HCT116 (cell line): ENCODE results near the gene LIPG. TPM values are rescaled to one million over a fixed set of nuclear protein-coding genes. Genes with fewer than 3 reads are reported as not detected.

Source experiments
- ATAC-seq: fragments of 200-7000 bp; cut with Tn5 transposase; 2 replicates; pipeline ENCODE4 v1.9.1; 2020; ENCODE audit warnings: mild to moderate bottlenecking, moderate library complexity
- BruUV-seq: library from RNA; stranded (reverse); fragments of 400-500 nt; replicated peaks from 2 replicates; lab custom pipeline; 2021; lab: Mats Ljungman, UMichigan
- CTCF ChIA-PET: fragments of 300-600 bp; sonication (Branson Sonifier 250); formaldehyde crosslinking; loops from one replicate; lab custom pipeline; 2021; ENCODE audit warnings: antibody characterized with exemption; lab: Charles Lee
- POLR2A ChIA-PET: fragments of 300-600, 350-600 bp; sonication (Branson Sonifier 250); formaldehyde crosslinking; loops from one replicate; lab custom pipeline; 2021; ENCODE audit warnings: antibody characterized with exemption; lab: Charles Lee
- RAD21 ChIA-PET, 2 experiments: fragments of 300-600 bp; sonication (Branson Sonifier 250); formaldehyde crosslinking; loops; one replicate each; lab custom pipeline; 2023; ENCODE audit warnings: low total read pairs in 2 of 2; ENCODE audit not compliant: uncharacterized antibody in 2 of 2, unreplicated experiment in 2 of 2, low non-redundant PET in 1 of 2; lab: Charles Lee
- DNase-seq: peaks from one replicate; pipeline ENCODE4 v3.0.0-alpha.2; 2010; ENCODE audit warnings: low read depth, low spot score
- H2AFZ ChIP-seq: fragments of 200-600 bp; shearing (Covaris generic), sonication (generic); 2 replicates; pipeline ENCODE4 v1.6.1; 2017; ENCODE audit warnings: low read depth, mixed run types, mixed read lengths, antibody characterized with exemption, low read length; ENCODE audit not compliant: poor library complexity, severe bottlenecking
- H3K27ac ChIP-seq: 2 replicates; pipeline ENCODE4 v1.5.1; 2012; ENCODE audit warnings: low read depth, low read length
- H3K27me3 ChIP-seq: fragments of 200-600 bp; sonication (generic); 2 replicates; pipeline ENCODE4 v1.6.1; 2016; ENCODE audit warnings: mixed run types, low read length, mixed read lengths; ENCODE audit not compliant: insufficient read depth
- H3K36me3 ChIP-seq, 2 experiments: fragments of 200-500 bp in 1 of 2; fragments of 200-600 bp in 1 of 2; sonication (Bioruptor generic) in 1 of 2; sonication (generic) in 1 of 2; 2 replicates each; pipeline versions ENCODE4 v1.5.1 to v1.6.1; 2014 to 2016; ENCODE audit warnings: low read length in 2 of 2, inconsistent platforms in 1 of 2, mixed read lengths in 1 of 2, mixed run types in 1 of 2; ENCODE audit not compliant: insufficient read depth in 2 of 2, control insufficient read depth in 1 of 2
- H3K4me1 ChIP-seq, 2 experiments: fragments of 200-600 bp in 1 of 2; sonication (generic) in 1 of 2; 2 replicates each; pipeline versions ENCODE4 v1.5.1 to v1.6.1; 2012 to 2017; ENCODE audit warnings: low read length in 2 of 2, inconsistent platforms in 1 of 2, mild to moderate bottlenecking in 1 of 2, mixed read lengths in 1 of 2, mixed run types in 1 of 2, moderate library complexity in 1 of 2; ENCODE audit not compliant: insufficient read depth in 2 of 2, control insufficient read depth in 1 of 2
- H3K4me2 ChIP-seq: fragments of 200-600 bp; sonication (generic); 2 replicates; pipeline ENCODE4 v1.6.1; 2017; ENCODE audit warnings: mixed run types, low read length, mixed read lengths
- H3K4me3 ChIP-seq, 2 experiments: fragments of 200-600 bp in 1 of 2; sonication (generic) in 1 of 2; replicated peaks in 1 of 2; 2 replicates each; pipeline ENCODE4 v1.5.1; 2011 to 2016; ENCODE audit warnings: low read length in 2 of 2, control low read depth in 1 of 2, low read depth in 1 of 2, mild to moderate bottlenecking in 1 of 2, mixed read lengths in 1 of 2, mixed run types in 1 of 2
- H3K79me2 ChIP-seq: fragments of 200-600 bp; sonication (generic); 2 replicates; pipeline ENCODE4 v1.6.1; 2017; ENCODE audit warnings: mild to moderate bottlenecking, mixed run types, low read length, moderate library complexity, mixed read lengths; ENCODE audit not compliant: insufficient read depth
- H3K9ac ChIP-seq: fragments of 200-600 bp; sonication (generic); 2 replicates; pipeline ENCODE4 v1.6.1; 2016; ENCODE audit warnings: low read length, mixed read lengths
- H3K9me2 ChIP-seq: fragments of 200-600 bp; sonication (generic), shearing (Covaris generic); 2 replicates; pipeline ENCODE4 v1.6.1; 2017; ENCODE audit warnings: mixed run types, mild to moderate bottlenecking, moderate library complexity; ENCODE audit not compliant: insufficient read depth
- H3K9me3 ChIP-seq, 2 experiments: fragments of 200-500 bp in 1 of 2; fragments of 200-600 bp in 1 of 2; sonication (Bioruptor generic) in 1 of 2; sonication (generic) in 1 of 2; 2 replicates each; pipeline ENCODE4 v1.6.1; 2014 to 2017; ENCODE audit warnings: low read length in 2 of 2, mixed read lengths in 2 of 2, inconsistent platforms in 1 of 2, low read depth in 1 of 2, mild to moderate bottlenecking in 1 of 2, mixed run types in 1 of 2, moderate library complexity in 1 of 2; ENCODE audit not compliant: control insufficient read depth in 1 of 2, insufficient read depth in 1 of 2
- H4K20me1 ChIP-seq: fragments of 200-600 bp; sonication (generic), shearing (Covaris generic); 2 replicates; pipeline ENCODE4 v1.6.1; 2017; ENCODE audit warnings: mixed run types, mild to moderate bottlenecking, moderate library complexity; ENCODE audit not compliant: insufficient read depth
- CTCF ChIP-seq, 3 experiments: fragments of 200-600 bp in 1 of 3; sonication (generic) in 1 of 3; IDR thresholded peaks in 2 of 3; conservative IDR thresholded peaks in 1 of 3; 2 replicates each; pipeline ENCODE4 v1.5.1; 2012 to 2017; ENCODE audit warnings: low read depth in 2 of 3, low read length in 2 of 3, antibody characterized with exemption in 1 of 3, borderline replicate concordance in 1 of 3, control low read depth in 1 of 3, mild to moderate bottlenecking in 1 of 3, mixed read lengths in 1 of 3, mixed run types in 1 of 3, moderate library complexity in 1 of 3; ENCODE audit not compliant: insufficient read depth in 1 of 3
- EGR1 ChIP-seq: IDR thresholded peaks from 2 replicates; pipeline ENCODE4 v1.6.1; 2012; ENCODE audit warnings: low read depth
- ELF1 ChIP-seq: IDR thresholded peaks from 2 replicates; pipeline ENCODE4 v1.6.1; 2012; ENCODE audit warnings: low read depth, borderline replicate concordance
- EZH2 ChIP-seq: fragments of 200-600 bp; sonication (generic); IDR thresholded peaks from 2 replicates; pipeline ENCODE4 v1.6.1; 2017; ENCODE audit warnings: antibody characterized with exemption, mixed run types
- FOSL1 ChIP-seq: IDR thresholded peaks from 2 replicates; pipeline ENCODE4 v1.6.1; 2012; ENCODE audit warnings: low read depth
- MAX ChIP-seq: IDR thresholded peaks from 2 replicates; pipeline ENCODE4 v1.6.1; 2012
- POLR2A ChIP-seq: IDR thresholded peaks from 2 replicates; pipeline ENCODE4 v1.7.0; 2011; ENCODE audit warnings: borderline replicate concordance; ENCODE audit not compliant: insufficient read depth, insufficient read length; ENCODE audit errors: extremely low read depth
- POLR2AphosphoS5 ChIP-seq: IDR thresholded peaks from 2 replicates; pipeline ENCODE4 v1.6.1; 2011; ENCODE audit warnings: mild to moderate bottlenecking, low read depth, low read length, moderate library complexity
- RAD21 ChIP-seq: IDR thresholded peaks from 2 replicates; pipeline ENCODE4 v1.6.1; 2012; ENCODE audit warnings: low read depth, mild to moderate bottlenecking
- REST ChIP-seq: IDR thresholded peaks from 2 replicates; pipeline ENCODE4 v1.6.1; 2012; ENCODE audit warnings: low read depth
- TCF7L2 ChIP-seq: IDR thresholded peaks from 2 replicates; pipeline ENCODE4 v1.7.0; 2011; ENCODE audit warnings: borderline replicate concordance, inconsistent platforms; ENCODE audit not compliant: insufficient read depth, insufficient read length; ENCODE audit errors: extremely low read depth
- YY1 ChIP-seq: IDR thresholded peaks from 2 replicates; pipeline ENCODE4 v1.6.1; 2011; ENCODE audit warnings: low read length, low read depth, moderate library complexity, mild to moderate bottlenecking; ENCODE audit not compliant: insufficient replicate concordance; ENCODE audit errors: extremely low read depth
- ZFX ChIP-seq: fragments of 450-650 bp; IDR thresholded peaks from 2 replicates; pipeline ENCODE4 v1.6.1; 2017
- ZNF274 ChIP-seq: fragments of 200-500 bp; sonication (Bioruptor generic); IDR thresholded peaks from 2 replicates; pipeline ENCODE4 v1.6.1; 2014; ENCODE audit warnings: mild to moderate bottlenecking, low read depth, low read length, inconsistent platforms
- intact Hi-C: fragments of 100-400 bp; cut with micrococcal nuclease; formaldehyde crosslinking; loops from 2 replicates; pipeline ENCODE4 v1.10.0; 2022
- total RNA-seq: library from RNA; stranded (reverse); gene quantifications from one replicate; pipeline ENCODE4 v1.2.1, GENCODE V29; 2021; ENCODE audit not compliant: unreplicated experiment

LIPG gene
- total RNA-seq, 1 experiment from 2014 or later, result 2.6 TPM

- no peak for TF ChIP-seq REST
- no peak for TF ChIP-seq CTCF (IDR thresholded peaks at IDR 0.05 in 2 of 3, conservative IDR thresholded peaks at IDR 0.05 in 1 of 3; ENCODE audit: borderline replicate concordance in 1 of 3, insufficient read depth in 1 of 3, low read depth in 2 of 3, low read length in 2 of 3)
These were observed 78.9 kb downstream of the LIPG start (continued) for GRCh38 chr18:49640741-49641140.

- RAD21 ChIA-PET, result no interaction called here
These were observed 83.3 kb downstream of the LIPG start for GRCh38 chr18:49645196-49645595.

More at GRCh38 chr18:49645196-49645595, 83.3 kb downstream of the LIPG start:
- Histone ChIP-seq H4K20me1 (no peaks in the 10 kb centered on the region), H3K9me2 (no peaks in the 10 kb centered on the region), H2AFZ (no peak overlapping the region), H3K4me2 (no peak overlapping the region), H3K27me3 (peaks cover 8% of the 10 kb centered on the region; the same call in 1 of the 2 replicates), H3K9ac (no peak overlapping the region), H3K9me3 (no peaks in the 10 kb centered on the region), H3K4me1 (peaks cover 0 to 10% of the 10 kb centered on the region in 2 experiments; a peak in 1 of 4 replicates), H3K4me3 (no peak overlapping the region), H3K79me2 (no peaks in the 10 kb centered on the region), H3K27ac (no peak overlapping the region), H3K36me3 (no peaks in the 10 kb centered on the region)
- DNase-seq (no peak), ATAC-seq (no peak)
- ChIA-PET POLR2A (no interaction called here), CTCF (no interaction called here)
- intact Hi-C loops, result no loop called here
- TF ChIP-seq ZNF274, result no peak
- no peak for TF ChIP-seq YY1
- TF ChIP-seq ELF1, result no peak
- no peak for TF ChIP-seq EGR1
- no peak for TF ChIP-seq ZFX
- no peak for TF ChIP-seq RAD21
- TF ChIP-seq MAX, result no peak
- TF ChIP-seq CTCF (IDR thresholded peaks at IDR 0.05 in 2 of 3, conservative IDR thresholded peaks at IDR 0.05 in 1 of 3; ENCODE audit: borderline replicate concordance in 1 of 3, insufficient read depth in 1 of 3, low read depth in 2 of 3, low read length in 2 of 3), result no peak
- TF ChIP-seq POLR2A, result no peak
- TF ChIP-seq POLR2AphosphoS5, result no peak
- TF ChIP-seq FOSL1, result no peak
- no peak for TF ChIP-seq TCF7L2
- no peak for TF ChIP-seq EZH2
- no TSS peak for BruUV-seq
